ENCODE measurements around the gene PCDHGC3.

- TF ChIP-seq ESRRA (CRISPR knock-in tag; IDR thresholded peaks at IDR 0.05; ENCODE audit: borderline replicate concordance): no peak
- no peak for TF ChIP-seq CTCF (IDR thresholded peaks at IDR 0.05)
- TF ChIP-seq MXD4 (CRISPR knock-in tag; IDR thresholded peaks at IDR 0.05; ENCODE audit: borderline replicate concordance): no peak
- no peak for TF ChIP-seq TCF7 (CRISPR knock-in tag; IDR thresholded peaks at IDR 0.05; ENCODE audit: low read depth)
- TF ChIP-seq ZNF138 (CRISPR knock-in tag; conservative IDR thresholded peaks at IDR 0.05): no peak
- TF ChIP-seq, protein P1, sequence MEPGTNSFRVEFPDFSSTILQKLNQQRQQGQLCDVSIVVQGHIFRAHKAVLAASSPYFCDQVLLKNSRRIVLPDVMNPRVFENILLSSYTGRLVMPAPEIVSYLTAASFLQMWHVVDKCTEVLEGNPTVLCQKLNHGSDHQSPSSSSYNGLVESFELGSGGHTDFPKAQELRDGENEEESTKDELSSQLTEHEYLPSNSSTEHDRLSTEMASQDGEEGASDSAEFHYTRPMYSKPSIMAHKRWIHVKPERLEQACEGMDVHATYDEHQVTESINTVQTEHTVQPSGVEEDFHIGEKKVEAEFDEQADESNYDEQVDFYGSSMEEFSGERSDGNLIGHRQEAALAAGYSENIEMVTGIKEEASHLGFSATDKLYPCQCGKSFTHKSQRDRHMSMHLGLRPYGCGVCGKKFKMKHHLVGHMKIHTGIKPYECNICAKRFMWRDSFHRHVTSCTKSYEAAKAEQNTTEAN (CRISPR knock-in tag; IDR thresholded peaks at IDR 0.05): no peak
- no peak for TF ChIP-seq ZNF317 (CRISPR knock-in tag; IDR thresholded peaks at IDR 0.05; ENCODE audit: borderline replicate concordance, low read depth)
Observed at GRCh38 chr5:141430332-141431113, 45.2 kb upstream of the PCDHGC3 start, which contains the start of gene PCDHGA12.

Data from WTC11 (cell line).